HL-60 (cell line): ENCODE measurements around the gene MECR.

Experiments used
- SPI1 ChIP-seq: IDR thresholded peaks from 2 replicates; pipeline ENCODE4 v1.6.1; 2012; ENCODE audit warnings: low read depth, mild to moderate bottlenecking, borderline replicate concordance
- TF ChIP-seq, protein P1 (sequence below): IDR thresholded peaks from one replicate; pipeline ENCODE4 v1.5.1; 2011; ENCODE audit warnings: low read length, control low read depth, inconsistent platforms; ENCODE audit not compliant: insufficient read depth

DNA sequence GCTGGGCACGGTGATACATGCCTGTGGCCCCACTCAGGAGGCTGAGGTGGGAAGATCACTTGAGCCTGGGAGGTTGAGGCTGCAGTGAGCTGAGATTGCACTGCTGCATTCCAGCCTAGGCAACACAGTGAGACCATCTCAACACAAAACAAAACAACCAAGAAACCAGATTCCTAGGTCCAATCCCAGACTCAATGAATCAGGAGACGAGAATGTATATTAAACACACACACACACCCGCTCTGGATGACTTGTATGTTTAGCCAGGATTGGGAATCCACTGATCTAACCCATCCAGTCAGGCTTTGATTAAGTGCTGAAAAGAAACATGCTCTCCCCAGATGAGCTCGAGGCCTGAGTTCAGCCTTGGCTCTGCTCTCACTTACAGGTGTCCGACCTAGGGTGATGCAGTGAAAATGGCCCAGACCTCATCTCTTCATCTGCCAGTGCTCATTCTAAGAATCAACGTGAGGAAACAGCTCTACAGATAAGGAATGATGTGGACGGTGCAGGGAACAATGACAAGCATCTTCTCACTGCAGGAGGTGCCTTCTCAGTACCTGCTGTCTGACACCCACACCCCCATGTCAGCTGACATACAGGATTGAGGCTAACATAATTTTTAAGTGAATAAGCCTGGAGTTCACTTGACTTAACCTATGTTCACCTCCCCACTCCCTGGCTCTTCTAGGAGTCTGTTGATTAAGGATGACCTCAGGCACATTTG, 33.7 kb downstream of the MECR start:
- TF ChIP-seq, protein P1, sequence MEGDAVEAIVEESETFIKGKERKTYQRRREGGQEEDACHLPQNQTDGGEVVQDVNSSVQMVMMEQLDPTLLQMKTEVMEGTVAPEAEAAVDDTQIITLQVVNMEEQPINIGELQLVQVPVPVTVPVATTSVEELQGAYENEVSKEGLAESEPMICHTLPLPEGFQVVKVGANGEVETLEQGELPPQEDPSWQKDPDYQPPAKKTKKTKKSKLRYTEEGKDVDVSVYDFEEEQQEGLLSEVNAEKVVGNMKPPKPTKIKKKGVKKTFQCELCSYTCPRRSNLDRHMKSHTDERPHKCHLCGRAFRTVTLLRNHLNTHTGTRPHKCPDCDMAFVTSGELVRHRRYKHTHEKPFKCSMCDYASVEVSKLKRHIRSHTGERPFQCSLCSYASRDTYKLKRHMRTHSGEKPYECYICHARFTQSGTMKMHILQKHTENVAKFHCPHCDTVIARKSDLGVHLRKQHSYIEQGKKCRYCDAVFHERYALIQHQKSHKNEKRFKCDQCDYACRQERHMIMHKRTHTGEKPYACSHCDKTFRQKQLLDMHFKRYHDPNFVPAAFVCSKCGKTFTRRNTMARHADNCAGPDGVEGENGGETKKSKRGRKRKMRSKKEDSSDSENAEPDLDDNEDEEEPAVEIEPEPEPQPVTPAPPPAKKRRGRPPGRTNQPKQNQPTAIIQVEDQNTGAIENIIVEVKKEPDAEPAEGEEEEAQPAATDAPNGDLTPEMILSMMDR, result no peak
- TF ChIP-seq SPI1, result no peak
